Body of pancreas (tissue), 4 donors: ENCODE measurements around the gene MARVELD2.

ENCODE experiments used
- POLR2A ChIP-seq, 3 donors: fragments of 450-650 bp; IDR thresholded peaks; one replicate each; pipeline ENCODE4 v1.6.1; 2016; ENCODE audit warnings: antibody characterized with exemption in 3 of 3, mild to moderate bottlenecking in 2 of 3
- TF ChIP-seq, protein P1 (sequence below), 7 experiments: fragments of 450-650 bp in 4 of 7; fragments of 200-600 bp in 3 of 7; sonication (generic) in 3 of 7; IDR thresholded peaks; one replicate each; pipeline ENCODE4 v1.5.1; 2016 to 2019; ENCODE audit warnings: antibody characterized with exemption in 7 of 7

DNA sequence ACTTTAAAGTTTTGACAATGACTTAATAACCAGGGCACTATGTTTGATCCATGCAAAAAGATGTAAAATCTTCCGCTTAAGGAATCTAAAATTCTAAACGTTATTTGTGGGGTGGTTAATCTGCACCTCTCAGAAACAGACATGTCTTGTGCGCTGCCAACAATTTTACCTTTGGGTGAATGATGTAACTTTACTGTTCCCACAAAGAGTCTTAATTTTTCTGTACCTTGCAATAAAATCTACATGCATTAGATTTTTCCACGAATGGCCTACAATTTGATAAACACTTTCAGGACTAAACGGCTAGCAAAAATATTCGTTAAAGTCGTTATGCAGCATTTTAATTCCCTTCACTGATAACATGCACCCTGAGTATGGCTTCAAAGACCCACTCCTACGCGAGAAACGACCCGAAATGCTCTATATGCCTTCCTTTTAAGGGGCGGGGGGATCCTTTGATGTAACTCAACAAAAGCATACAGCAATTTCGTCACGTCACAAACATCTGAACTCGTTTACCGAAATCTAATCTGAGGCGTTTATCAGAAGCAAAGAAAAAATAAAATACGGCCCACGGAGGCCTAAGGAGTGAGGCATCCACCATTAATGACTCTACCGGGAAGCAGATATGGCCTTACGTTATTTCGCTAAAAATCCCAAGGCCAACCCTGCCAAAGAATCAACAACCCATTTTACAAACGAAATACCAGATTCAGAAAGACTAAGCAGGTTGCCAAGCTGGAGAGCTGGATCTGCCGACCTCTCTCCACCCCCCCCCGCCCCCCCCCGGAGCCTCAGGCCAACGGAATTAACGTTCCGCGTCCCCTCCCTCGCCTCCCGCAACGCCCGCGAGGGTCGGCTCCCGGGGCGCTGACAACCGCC, 46.2 kb upstream of the MARVELD2 start:
- TF ChIP-seq, protein P1, sequence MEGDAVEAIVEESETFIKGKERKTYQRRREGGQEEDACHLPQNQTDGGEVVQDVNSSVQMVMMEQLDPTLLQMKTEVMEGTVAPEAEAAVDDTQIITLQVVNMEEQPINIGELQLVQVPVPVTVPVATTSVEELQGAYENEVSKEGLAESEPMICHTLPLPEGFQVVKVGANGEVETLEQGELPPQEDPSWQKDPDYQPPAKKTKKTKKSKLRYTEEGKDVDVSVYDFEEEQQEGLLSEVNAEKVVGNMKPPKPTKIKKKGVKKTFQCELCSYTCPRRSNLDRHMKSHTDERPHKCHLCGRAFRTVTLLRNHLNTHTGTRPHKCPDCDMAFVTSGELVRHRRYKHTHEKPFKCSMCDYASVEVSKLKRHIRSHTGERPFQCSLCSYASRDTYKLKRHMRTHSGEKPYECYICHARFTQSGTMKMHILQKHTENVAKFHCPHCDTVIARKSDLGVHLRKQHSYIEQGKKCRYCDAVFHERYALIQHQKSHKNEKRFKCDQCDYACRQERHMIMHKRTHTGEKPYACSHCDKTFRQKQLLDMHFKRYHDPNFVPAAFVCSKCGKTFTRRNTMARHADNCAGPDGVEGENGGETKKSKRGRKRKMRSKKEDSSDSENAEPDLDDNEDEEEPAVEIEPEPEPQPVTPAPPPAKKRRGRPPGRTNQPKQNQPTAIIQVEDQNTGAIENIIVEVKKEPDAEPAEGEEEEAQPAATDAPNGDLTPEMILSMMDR (IDR thresholded peaks at IDR 0.05) = no peak
- no peak for TF ChIP-seq POLR2A (IDR thresholded peaks at IDR 0.05)
